ENCODE results near the gene ABCA2.
A peak's percentile ranks its signal among the peaks of the same experiment; 100 is the strongest.

The ABCA2 gene

DNA sequence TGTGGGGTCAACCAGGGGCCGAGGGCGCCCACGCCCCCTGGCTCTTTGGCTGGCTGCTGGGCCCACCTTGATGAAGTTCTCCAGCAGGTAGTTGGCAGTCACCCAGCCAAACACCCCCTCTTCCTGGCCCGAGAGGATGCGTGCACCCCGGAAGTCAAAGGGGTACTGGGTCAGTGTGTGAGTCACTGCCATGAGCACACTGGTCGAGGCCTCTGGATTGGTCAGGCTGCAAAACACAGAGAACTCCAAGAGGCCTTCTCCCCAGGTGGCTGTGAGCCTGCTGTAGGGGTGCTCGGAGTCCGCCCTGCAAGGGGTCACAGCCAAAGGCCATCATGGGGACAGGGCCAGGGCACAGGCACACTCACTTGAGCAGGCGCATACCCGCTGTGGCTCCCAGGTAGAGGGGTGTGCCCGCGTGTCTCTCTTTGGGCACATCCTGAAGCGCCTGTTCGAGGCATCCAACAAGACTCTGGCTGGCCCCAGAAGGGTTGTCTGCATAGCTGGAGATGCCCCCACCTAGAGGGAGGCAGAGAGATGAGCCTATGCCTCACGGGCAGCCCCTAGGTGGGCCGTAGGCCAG is 23.2 kb upstream of the ABCA2 start:
- H3K9ac ChIP-seq, result no peak overlapping the region
- H3K79me2 ChIP-seq (ENCODE audit: insufficient read depth, low read depth), result no peaks in the 10 kb centered on the region
- no peak overlapping the region for H2AFZ ChIP-seq (ENCODE audit: low read depth)
- H3K36me3 ChIP-seq (ENCODE audit: insufficient read depth), result no peaks in the 10 kb centered on the region
- no peak overlapping the region for H3K4me2 ChIP-seq
- H3K27me3 ChIP-seq (ENCODE audit: insufficient read depth, low read depth), result peaks cover 87% of the 10 kb centered on the region
- TF ChIP-seq, protein P1, sequence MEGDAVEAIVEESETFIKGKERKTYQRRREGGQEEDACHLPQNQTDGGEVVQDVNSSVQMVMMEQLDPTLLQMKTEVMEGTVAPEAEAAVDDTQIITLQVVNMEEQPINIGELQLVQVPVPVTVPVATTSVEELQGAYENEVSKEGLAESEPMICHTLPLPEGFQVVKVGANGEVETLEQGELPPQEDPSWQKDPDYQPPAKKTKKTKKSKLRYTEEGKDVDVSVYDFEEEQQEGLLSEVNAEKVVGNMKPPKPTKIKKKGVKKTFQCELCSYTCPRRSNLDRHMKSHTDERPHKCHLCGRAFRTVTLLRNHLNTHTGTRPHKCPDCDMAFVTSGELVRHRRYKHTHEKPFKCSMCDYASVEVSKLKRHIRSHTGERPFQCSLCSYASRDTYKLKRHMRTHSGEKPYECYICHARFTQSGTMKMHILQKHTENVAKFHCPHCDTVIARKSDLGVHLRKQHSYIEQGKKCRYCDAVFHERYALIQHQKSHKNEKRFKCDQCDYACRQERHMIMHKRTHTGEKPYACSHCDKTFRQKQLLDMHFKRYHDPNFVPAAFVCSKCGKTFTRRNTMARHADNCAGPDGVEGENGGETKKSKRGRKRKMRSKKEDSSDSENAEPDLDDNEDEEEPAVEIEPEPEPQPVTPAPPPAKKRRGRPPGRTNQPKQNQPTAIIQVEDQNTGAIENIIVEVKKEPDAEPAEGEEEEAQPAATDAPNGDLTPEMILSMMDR (conservative IDR thresholded peaks at IDR 0.05; ENCODE audit: low read depth, low read length), result no peak
- no peak overlapping the region for H3K27ac ChIP-seq
- H4K20me1 ChIP-seq (ENCODE audit: insufficient read depth), result no peaks in the 10 kb centered on the region
- no peaks in the 10 kb centered on the region for H3K4me1 ChIP-seq (ENCODE audit: low read depth, poor library complexity, severe bottlenecking)
- no peak overlapping the region for H3K4me3 ChIP-seq (IDR thresholded peaks at IDR 0.05; ENCODE audit: insufficient read depth, low read depth, low read length)

DNA sequence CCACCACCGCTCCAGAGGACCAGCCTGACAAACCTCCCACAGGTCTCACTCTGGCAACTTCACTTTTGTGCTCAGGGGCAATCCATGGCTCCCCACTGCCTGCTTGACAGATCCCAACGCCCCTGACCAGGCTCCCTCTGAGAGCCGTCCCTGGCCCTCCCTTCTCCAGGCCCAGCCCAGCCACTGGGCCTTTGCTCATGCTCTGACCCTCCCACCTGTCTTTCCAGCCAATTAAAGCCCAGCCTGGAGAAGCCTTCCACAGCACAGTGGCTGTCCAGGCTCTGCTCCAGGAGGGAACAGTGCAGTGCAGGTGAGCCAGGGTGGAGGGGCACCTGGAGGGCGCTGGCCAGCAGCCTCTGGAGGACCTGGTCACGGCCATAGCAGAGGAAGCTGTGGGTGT is 22.5 kb upstream of the ABCA2 start:
- Histone ChIP-seq H4K20me1 (ENCODE audit: insufficient read depth) (no peaks in the 10 kb centered on the region), H3K79me2 (ENCODE audit: insufficient read depth, low read depth) (no peaks in the 10 kb centered on the region), H2AFZ (ENCODE audit: low read depth) (no peak overlapping the region), H3K27ac (no peak overlapping the region), H3K9ac (no peak overlapping the region), H3K4me2 (no peak overlapping the region), H3K4me3 (IDR thresholded peaks at IDR 0.05; ENCODE audit: insufficient read depth, low read depth, low read length) (no peak overlapping the region), H3K36me3 (ENCODE audit: insufficient read depth) (no peaks in the 10 kb centered on the region), H3K4me1 (ENCODE audit: low read depth, poor library complexity, severe bottlenecking) (no peaks in the 10 kb centered on the region), H3K27me3 (ENCODE audit: insufficient read depth, low read depth) (peaks cover 85% of the 10 kb centered on the region)
- TF ChIP-seq, protein P1 (conservative IDR thresholded peaks at IDR 0.05; ENCODE audit: low read depth, low read length), result no peak

GRCh38 chr9:137049544-137050449 is 21.8 kb upstream of the ABCA2 start:
- H3K27ac ChIP-seq, result no peak overlapping the region
- peaks cover 84% of the 10 kb centered on the region for H3K27me3 ChIP-seq (ENCODE audit: insufficient read depth, low read depth)
- H3K9ac ChIP-seq, result no peak overlapping the region
- no peaks in the 10 kb centered on the region for H4K20me1 ChIP-seq (ENCODE audit: insufficient read depth)
- H3K79me2 ChIP-seq (ENCODE audit: insufficient read depth, low read depth), result no peaks in the 10 kb centered on the region
- no peaks in the 10 kb centered on the region for H3K36me3 ChIP-seq (ENCODE audit: insufficient read depth)
- no peak overlapping the region for H3K4me2 ChIP-seq
- no peaks in the 10 kb centered on the region for H3K4me1 ChIP-seq (ENCODE audit: low read depth, poor library complexity, severe bottlenecking)
- no peak overlapping the region for H3K4me3 ChIP-seq (IDR thresholded peaks at IDR 0.05; ENCODE audit: insufficient read depth, low read depth, low read length)
- H2AFZ ChIP-seq (ENCODE audit: low read depth), result no peak overlapping the region
- TF ChIP-seq, protein P1 (conservative IDR thresholded peaks at IDR 0.05; ENCODE audit: low read depth, low read length), result 0 out of 2 replicates have a peak, but pooled peaks have one; percentile 17

DNA sequence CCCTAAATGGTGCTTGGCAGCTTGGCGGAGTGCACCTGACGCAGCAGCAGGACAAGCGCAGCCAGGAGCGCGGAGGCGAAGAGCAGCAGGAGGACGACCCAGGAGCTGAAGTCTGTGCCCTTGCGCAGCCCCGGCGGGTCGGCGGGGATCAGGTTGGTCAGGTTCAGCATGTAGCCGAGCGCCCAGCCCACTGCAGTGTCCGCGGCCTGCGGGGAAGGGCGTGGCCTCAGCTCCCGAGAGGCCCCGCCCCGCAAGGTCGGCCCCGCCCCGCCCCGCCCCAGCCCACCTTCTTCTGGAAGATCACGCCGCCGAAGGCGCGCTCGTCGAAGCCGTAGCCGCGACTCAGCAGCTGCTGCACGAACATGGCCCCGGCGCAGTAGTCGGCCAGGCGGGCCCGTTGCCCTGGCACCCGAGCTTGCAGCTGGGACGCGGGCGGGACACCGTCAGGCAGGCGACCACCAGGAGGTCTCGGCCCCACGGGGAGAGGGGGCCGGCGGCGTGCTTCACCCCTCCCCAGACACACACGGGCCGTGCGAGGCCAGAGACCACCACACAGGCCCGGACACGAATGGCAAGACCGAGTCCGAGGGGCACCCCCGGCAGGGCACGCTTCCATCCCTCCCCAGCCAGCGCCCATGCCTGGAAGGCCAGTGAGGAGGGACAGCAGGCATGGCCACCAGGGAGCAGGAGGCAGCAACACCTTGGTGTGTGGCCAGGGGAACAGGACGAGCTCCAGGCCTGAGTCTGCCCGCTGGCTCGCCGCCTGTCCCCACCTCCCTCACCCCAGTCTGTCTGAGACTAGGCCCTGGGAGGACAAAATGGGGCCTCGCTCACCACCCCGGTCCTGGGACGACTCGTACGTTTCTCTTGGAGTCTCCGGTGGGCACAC is 20.9 kb upstream of the ABCA2 start:
- Histone ChIP-seq H4K20me1 (ENCODE audit: insufficient read depth) (no peaks in the 10 kb centered on the region), H3K79me2 (ENCODE audit: insufficient read depth, low read depth) (no peaks in the 10 kb centered on the region), H3K4me2 (no peak overlapping the region), H3K36me3 (ENCODE audit: insufficient read depth) (no peaks in the 10 kb centered on the region), H3K9ac (no peak overlapping the region), H3K4me3 (IDR thresholded peaks at IDR 0.05; ENCODE audit: insufficient read depth, low read depth, low read length) (no peak overlapping the region), H3K4me1 (ENCODE audit: low read depth, poor library complexity, severe bottlenecking) (no peaks in the 10 kb centered on the region), H3K27ac (no peak overlapping the region), H3K27me3 (ENCODE audit: insufficient read depth, low read depth) (peaks cover 83% of the 10 kb centered on the region), H2AFZ (ENCODE audit: low read depth) (no peak overlapping the region)
- TF ChIP-seq, protein P1 (conservative IDR thresholded peaks at IDR 0.05; ENCODE audit: low read depth, low read length), result no peak

All from KMS-11 (cell line).